SK-N-SH treated with all-trans-retinoic acid at 6 μM for 48 hours (cell line): Measurements from ENCODE around the gene IMMT.

Experiments used
- ATAC-seq: fragments of 200-7000 bp; cut with Tn5 transposase; 3 replicates; pipeline ENCODE4 v1.9.1; 2020; ENCODE audit warnings: mild to moderate bottlenecking, moderate library complexity
- ARNTL ChIP-seq: fragments of 450-650 bp; formaldehyde crosslinking; IDR thresholded peaks from 2 replicates; pipeline ENCODE4 v1.5.0; 2020; ENCODE audit warnings: low read depth, mild to moderate bottlenecking, moderate library complexity, borderline replicate concordance
- BACH2 ChIP-seq: fragments of 250-450 bp; sonication (Bioruptor Pico); IDR thresholded peaks from 2 replicates; pipeline ENCODE4 v1.9.0; 2021; ENCODE audit warnings: mild to moderate bottlenecking, borderline replicate concordance
- CSDC2 ChIP-seq: fragments of 250-450 bp; sonication (Bioruptor Pico); IDR thresholded peaks from 2 replicates; pipeline ENCODE4 v1.5.0; 2020; ENCODE audit warnings: mild to moderate bottlenecking, moderate library complexity
- GLIS3 ChIP-seq: fragments of 250-450 bp; sonication (Bioruptor Pico); IDR thresholded peaks from 2 replicates; pipeline ENCODE4 v1.5.0; 2020; ENCODE audit warnings: mild to moderate bottlenecking, moderate library complexity
- ISL1 ChIP-seq: fragments of 250-450 bp; sonication (Bioruptor Pico); IDR thresholded peaks from 2 replicates; pipeline ENCODE4 v2.1.2; 2022; ENCODE audit warnings: mild to moderate bottlenecking, moderate library complexity
- OSR1 ChIP-seq: fragments of 250-450 bp; sonication (Bioruptor Pico); IDR thresholded peaks from 2 replicates; pipeline ENCODE4 v1.8.0; 2022; ENCODE audit warnings: moderate library complexity, mild to moderate bottlenecking, inconsistent platforms
- PPARA ChIP-seq: fragments of 250-450 bp; sonication (Bioruptor Pico); IDR thresholded peaks from 2 replicates; pipeline ENCODE4 v1.5.0; 2020; ENCODE audit warnings: mild to moderate bottlenecking, borderline replicate concordance
- RARB ChIP-seq: fragments of 250-450 bp; sonication (Bioruptor Pico); IDR thresholded peaks from 2 replicates; pipeline ENCODE4 v1.8.0; 2021; ENCODE audit warnings: mild to moderate bottlenecking, moderate library complexity
- SNAI2 ChIP-seq: fragments of 250-450 bp; sonication (Bioruptor Pico); IDR thresholded peaks from 2 replicates; pipeline ENCODE4 v1.5.0; 2020; ENCODE audit warnings: mild to moderate bottlenecking, moderate library complexity
- TCF4 ChIP-seq: fragments of 250-450 bp; sonication (Bioruptor Pico); IDR thresholded peaks from 2 replicates; pipeline ENCODE4 v1.8.0; 2021; ENCODE audit warnings: mild to moderate bottlenecking, moderate library complexity, borderline replicate concordance
- TOX ChIP-seq: fragments of 250-450 bp; sonication (Bioruptor Pico); IDR thresholded peaks from 2 replicates; pipeline ENCODE4 v1.8.0; 2021; ENCODE audit warnings: mild to moderate bottlenecking, moderate library complexity, borderline replicate concordance
- ZC3H10 ChIP-seq: fragments of 250-450 bp; sonication (Bioruptor Pico); IDR thresholded peaks from 2 replicates; pipeline ENCODE4 v1.5.1; 2021; ENCODE audit warnings: mild to moderate bottlenecking, moderate library complexity
- ZFP3 ChIP-seq: fragments of 250-450 bp; sonication (Bioruptor Pico); IDR thresholded peaks from 2 replicates; pipeline ENCODE4 v1.5.0; 2020; ENCODE audit warnings: mild to moderate bottlenecking, moderate library complexity
- ZFP30 ChIP-seq: fragments of 450-650 bp; formaldehyde crosslinking; IDR thresholded peaks from 2 replicates; pipeline ENCODE4 v1.5.0; 2022; ENCODE audit warnings: mild to moderate bottlenecking, moderate library complexity
- ZNF565 ChIP-seq: fragments of 450-650 bp; formaldehyde crosslinking; conservative IDR thresholded peaks from 2 replicates; pipeline ENCODE4 v1.5.0; 2020; ENCODE audit warnings: low read depth, mild to moderate bottlenecking, moderate library complexity
- ZNF70 ChIP-seq: fragments of 450-650 bp; formaldehyde crosslinking; IDR thresholded peaks from 2 replicates; pipeline ENCODE4 v1.5.0; 2020; ENCODE audit warnings: mild to moderate bottlenecking, moderate library complexity
- ZNF8 ChIP-seq: fragments of 450-650 bp; formaldehyde crosslinking; IDR thresholded peaks from 2 replicates; pipeline ENCODE4 v1.5.0; 2020; ENCODE audit warnings: mild to moderate bottlenecking, moderate library complexity
- TF ChIP-seq, protein P1 (sequence below): fragments of 250-450 bp; sonication (Bioruptor Pico); IDR thresholded peaks from 2 replicates; pipeline ENCODE4 v1.5.0; 2020; ENCODE audit warnings: mild to moderate bottlenecking, moderate library complexity
- TF ChIP-seq, protein P2 (sequence below): fragments of 250-450 bp; sonication (Bioruptor Pico); IDR thresholded peaks from 2 replicates; pipeline ENCODE4 v1.5.1; 2021; ENCODE audit warnings: mild to moderate bottlenecking, moderate library complexity
- TF ChIP-seq, protein P3 (sequence below): fragments of 250-450 bp; sonication (Bioruptor Pico); IDR thresholded peaks from 2 replicates; pipeline ENCODE4 v1.5.1; 2020; ENCODE audit warnings: low read depth, mild to moderate bottlenecking, moderate library complexity
- TF ChIP-seq, protein P4 (sequence below): fragments of 250-450 bp; sonication (Bioruptor Pico); IDR thresholded peaks from 2 replicates; pipeline ENCODE4 v1.8.0; 2021; ENCODE audit warnings: low read depth, mild to moderate bottlenecking, moderate library complexity, borderline replicate concordance

Gene IMMT

DNA sequence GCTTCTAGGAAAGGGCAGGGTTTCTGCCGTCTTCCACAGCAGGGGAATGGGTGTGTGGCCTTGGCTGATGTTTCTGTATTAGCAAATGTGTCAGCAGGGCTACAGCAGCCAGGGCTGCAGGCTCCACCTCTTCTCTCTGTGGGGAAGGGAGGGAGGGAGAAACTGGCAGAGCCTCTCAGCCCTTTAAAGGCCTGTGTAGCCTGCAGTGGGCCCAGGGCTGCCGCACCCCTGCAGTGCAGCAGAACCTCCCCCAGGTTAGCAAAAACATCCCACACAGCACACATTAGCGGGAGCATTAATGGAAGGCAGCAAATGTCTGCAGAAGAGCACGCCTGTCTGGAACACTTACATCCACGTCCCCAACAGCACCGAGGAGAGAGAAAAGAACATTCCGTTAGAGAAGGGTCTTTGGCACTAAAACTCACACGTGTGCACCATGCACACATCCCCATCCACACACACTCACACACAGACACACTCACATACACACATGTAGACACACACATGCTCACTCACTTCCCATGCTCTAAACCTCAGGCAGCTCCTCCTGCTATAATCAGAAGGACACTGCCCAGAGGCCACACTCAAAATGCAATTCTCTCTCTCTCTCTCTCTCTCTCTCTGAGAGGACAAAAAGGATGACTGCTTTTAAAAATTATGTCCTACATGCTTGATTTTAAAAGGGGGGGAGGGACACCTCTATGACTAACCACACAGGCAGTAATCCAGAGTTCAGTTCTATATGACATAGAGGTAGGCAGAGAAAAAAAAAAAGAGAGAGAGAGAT lies 28.1 kb upstream of the IMMT start (continued):
- TF ChIP-seq OSR1 (CRISPR knock-in tag), result no peak
- no peak for TF ChIP-seq GLIS3 (CRISPR knock-in tag)
- TF ChIP-seq, protein P1, sequence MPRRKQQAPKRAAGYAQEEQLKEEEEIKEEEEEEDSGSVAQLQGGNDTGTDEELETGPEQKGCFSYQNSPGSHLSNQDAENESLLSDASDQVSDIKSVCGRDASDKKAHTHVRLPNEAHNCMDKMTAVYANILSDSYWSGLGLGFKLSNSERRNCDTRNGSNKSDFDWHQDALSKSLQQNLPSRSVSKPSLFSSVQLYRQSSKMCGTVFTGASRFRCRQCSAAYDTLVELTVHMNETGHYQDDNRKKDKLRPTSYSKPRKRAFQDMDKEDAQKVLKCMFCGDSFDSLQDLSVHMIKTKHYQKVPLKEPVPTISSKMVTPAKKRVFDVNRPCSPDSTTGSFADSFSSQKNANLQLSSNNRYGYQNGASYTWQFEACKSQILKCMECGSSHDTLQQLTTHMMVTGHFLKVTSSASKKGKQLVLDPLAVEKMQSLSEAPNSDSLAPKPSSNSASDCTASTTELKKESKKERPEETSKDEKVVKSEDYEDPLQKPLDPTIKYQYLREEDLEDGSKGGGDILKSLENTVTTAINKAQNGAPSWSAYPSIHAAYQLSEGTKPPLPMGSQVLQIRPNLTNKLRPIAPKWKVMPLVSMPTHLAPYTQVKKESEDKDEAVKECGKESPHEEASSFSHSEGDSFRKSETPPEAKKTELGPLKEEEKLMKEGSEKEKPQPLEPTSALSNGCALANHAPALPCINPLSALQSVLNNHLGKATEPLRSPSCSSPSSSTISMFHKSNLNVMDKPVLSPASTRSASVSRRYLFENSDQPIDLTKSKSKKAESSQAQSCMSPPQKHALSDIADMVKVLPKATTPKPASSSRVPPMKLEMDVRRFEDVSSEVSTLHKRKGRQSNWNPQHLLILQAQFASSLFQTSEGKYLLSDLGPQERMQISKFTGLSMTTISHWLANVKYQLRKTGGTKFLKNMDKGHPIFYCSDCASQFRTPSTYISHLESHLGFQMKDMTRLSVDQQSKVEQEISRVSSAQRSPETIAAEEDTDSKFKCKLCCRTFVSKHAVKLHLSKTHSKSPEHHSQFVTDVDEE (CRISPR knock-in tag), result no peak

DNA sequence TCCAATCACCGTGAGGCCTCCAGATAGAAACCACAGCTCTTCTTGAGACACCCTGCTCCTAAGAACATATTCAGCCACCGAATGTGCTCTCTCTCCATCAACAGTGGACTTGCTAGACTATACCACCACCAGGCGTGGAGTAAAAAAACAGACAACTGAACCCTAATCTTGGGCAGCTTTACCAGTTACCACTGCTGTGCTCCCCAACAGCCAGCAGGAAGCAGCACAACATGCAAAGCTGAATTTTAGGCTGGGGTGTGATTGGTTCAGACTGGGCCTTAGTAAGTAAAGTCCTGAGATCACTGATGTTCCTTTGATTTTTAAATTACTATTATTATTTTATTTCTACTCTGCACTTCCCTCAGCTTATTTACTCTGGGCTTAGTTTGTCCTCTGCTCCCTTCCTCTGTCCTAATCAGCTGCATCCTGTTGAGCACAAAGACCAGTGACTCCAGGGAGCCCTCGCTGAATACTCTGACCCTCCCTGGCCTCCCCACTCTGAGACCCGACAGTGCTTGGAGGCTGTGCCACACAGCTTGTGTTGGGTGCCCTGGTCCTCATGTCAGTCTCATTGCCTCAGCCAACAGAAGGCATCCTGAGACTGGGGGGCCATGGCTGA lies 25.9 kb upstream of the IMMT start:
- peak; percentile 80 for ATAC-seq
- TF ChIP-seq ARNTL, result no peak
- TF ChIP-seq GLIS3 (CRISPR knock-in tag), result no peak

DNA sequence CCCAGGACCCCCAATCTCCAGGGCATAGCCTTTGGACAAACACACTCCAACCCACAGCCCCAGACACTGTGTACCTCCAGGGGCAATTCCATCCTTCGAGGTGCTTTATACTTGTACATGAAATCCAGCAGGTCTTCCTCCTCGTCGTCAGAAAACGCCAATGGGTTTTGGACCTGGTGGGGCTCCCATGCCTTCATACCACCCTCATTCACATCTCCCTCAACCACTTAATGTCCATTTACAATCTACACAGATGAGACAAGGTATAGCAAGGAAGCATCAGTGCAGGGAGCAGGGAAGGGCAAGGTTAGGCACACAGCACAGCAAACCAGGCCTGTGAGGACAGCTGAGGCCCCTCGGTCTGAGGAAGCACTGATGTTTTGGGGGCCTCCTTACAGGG lies 24.6 kb upstream of the IMMT start:
- no peak for TF ChIP-seq ISL1 (CRISPR knock-in tag)
- TF ChIP-seq OSR1 (CRISPR knock-in tag), result no peak
- no peak for TF ChIP-seq SNAI2 (CRISPR knock-in tag)
- TF ChIP-seq ZNF70 (CRISPR knock-in tag), result no peak
- TF ChIP-seq ZFP30 (CRISPR knock-in tag), result no peak
- TF ChIP-seq, protein P2, sequence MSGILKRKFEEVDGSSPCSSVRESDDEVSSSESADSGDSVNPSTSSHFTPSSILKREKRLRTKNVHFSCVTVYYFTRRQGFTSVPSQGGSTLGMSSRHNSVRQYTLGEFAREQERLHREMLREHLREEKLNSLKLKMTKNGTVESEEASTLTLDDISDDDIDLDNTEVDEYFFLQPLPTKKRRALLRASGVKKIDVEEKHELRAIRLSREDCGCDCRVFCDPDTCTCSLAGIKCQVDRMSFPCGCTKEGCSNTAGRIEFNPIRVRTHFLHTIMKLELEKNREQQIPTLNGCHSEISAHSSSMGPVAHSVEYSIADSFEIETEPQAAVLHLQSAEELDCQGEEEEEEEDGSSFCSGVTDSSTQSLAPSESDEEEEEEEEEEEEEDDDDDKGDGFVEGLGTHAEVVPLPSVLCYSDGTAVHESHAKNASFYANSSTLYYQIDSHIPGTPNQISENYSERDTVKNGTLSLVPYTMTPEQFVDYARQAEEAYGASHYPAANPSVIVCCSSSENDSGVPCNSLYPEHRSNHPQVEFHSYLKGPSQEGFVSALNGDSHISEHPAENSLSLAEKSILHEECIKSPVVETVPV (CRISPR knock-in tag), result no peak
- TF ChIP-seq PPARA (CRISPR knock-in tag), result no peak
- TF ChIP-seq TOX (CRISPR knock-in tag), result no peak
- TF ChIP-seq, protein P3, sequence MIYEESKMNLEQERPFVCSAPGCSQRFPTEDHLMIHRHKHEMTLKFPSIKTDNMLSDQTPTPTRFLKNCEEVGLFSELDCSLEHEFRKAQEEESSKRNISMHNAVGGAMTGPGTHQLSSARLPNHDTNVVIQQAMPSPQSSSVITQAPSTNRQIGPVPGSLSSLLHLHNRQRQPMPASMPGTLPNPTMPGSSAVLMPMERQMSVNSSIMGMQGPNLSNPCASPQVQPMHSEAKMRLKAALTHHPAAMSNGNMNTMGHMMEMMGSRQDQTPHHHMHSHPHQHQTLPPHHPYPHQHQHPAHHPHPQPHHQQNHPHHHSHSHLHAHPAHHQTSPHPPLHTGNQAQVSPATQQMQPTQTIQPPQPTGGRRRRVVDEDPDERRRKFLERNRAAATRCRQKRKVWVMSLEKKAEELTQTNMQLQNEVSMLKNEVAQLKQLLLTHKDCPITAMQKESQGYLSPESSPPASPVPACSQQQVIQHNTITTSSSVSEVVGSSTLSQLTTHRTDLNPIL, result no peak
- TF ChIP-seq ZFP3 (CRISPR knock-in tag), result no peak
- no peak for TF ChIP-seq ZNF565
- TF ChIP-seq GLIS3 (CRISPR knock-in tag), result no peak
- TF ChIP-seq TCF4 (CRISPR knock-in tag), result no peak
- no peak for TF ChIP-seq CSDC2
- no peak for TF ChIP-seq BACH2 (CRISPR knock-in tag)
- TF ChIP-seq, protein P4, sequence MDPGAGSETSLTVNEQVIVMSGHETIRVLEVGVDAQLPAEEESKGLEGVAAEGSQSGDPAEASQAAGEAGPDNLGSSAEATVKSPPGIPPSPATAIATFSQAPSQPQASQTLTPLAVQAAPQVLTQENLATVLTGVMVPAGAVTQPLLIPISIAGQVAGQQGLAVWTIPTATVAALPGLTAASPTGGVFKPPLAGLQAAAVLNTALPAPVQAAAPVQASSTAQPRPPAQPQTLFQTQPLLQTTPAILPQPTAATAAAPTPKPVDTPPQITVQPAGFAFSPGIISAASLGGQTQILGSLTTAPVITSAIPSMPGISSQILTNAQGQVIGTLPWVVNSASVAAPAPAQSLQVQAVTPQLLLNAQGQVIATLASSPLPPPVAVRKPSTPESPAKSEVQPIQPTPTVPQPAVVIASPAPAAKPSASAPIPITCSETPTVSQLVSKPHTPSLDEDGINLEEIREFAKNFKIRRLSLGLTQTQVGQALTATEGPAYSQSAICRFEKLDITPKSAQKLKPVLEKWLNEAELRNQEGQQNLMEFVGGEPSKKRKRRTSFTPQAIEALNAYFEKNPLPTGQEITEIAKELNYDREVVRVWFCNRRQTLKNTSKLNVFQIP (CRISPR knock-in tag), result no peak
- TF ChIP-seq ZNF8, result no peak
- ATAC-seq, result no peak

DNA sequence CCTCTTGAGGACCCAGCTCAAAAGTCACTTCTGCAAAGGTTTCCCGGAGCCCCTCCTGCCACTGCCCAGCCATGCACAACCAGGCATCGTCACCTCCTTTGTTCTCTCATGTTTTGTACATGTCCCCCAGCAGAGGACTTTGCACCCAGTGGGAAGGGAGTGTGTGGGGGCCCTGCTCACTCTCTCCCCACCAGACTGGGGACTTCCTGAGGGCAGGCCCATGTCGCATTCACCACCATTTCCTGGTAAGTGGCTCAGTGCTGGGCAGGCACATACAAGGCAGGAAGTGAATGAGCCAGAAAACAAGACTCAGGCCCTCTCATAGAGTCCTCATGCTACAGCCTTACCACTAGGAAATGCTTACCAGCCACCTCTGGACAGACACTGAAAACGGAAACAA lies 22.9 kb upstream of the IMMT start:
- ATAC-seq, result no peak
- TF ChIP-seq RARB (CRISPR knock-in tag) (no peak), ZC3H10 (CRISPR knock-in tag) (no peak)
- TF ChIP-seq, protein P4 (CRISPR knock-in tag), result no peak
